Right lobe of liver (tissue), 6 donors: ENCODE results near the gene TMC8. TPM values are rescaled to one million over a fixed set of nuclear protein-coding genes. Genes with fewer than 3 reads are reported as not detected.

ENCODE experiments used
- ATAC-seq, 4 donors: fragments of 200-7000 bp; cut with Tn5 transposase; one replicate each; pipeline ENCODE4 v1.9.1; 2020; ENCODE audit warnings: mild to moderate bottlenecking in 4 of 4, moderate library complexity in 4 of 4
- DNase-seq, 3 donors: peaks; one replicate each; pipeline ENCODE4 v3.0.0-alpha.2; 2020
- H3K27ac ChIP-seq, 3 donors: fragments of 200-600 bp; one replicate each; pipeline ENCODE4 v1.8.0; 2022
- H3K27me3 ChIP-seq, 2 donors: fragments of 200-600 bp; one replicate each; pipeline ENCODE4 v1.8.0; 2022
- H3K36me3 ChIP-seq, 4 donors: fragments of 200-600 bp; sonication (generic) in 1 of 4; one replicate each; pipeline versions ENCODE4 v1.5.1 to v1.8.0; 2017 to 2022; ENCODE audit warnings: control low read depth in 1 of 4
- H3K4me1 ChIP-seq, 4 donors: fragments of 200-600 bp; sonication (generic) in 1 of 4; one replicate each; pipeline versions ENCODE4 v1.5.1 to v1.8.0; 2017 to 2022; ENCODE audit warnings: control low read depth in 1 of 4
- H3K4me3 ChIP-seq, 3 donors: fragments of 200-600 bp; one replicate each; pipeline ENCODE4 v1.8.0; 2022
- H3K9me3 ChIP-seq, 4 donors: fragments of 200-600 bp; sonication (generic) in 1 of 4; one replicate each; pipeline versions ENCODE4 v1.5.1 to v1.8.0; 2017 to 2022; ENCODE audit warnings: control low read depth in 1 of 4
- POLR2A ChIP-seq: fragments of 450-650 bp; IDR thresholded peaks from one replicate; pipeline ENCODE4 v1.6.1; 2017; ENCODE audit warnings: antibody characterized with exemption, mild to moderate bottlenecking
- WGBS: methylation state at CpG from one replicate; pipeline ENCODE4 v1.1.6; 2018; ENCODE audit warnings: low coverage, low lambda C conversion rate; ENCODE audit not compliant: insufficient coverage; ENCODE audit errors: missing lambda C conversion rate; 5-methylcytosine and 5-hydroxymethylcytosine counted together
- intact Hi-C, 2 donors: fragments of 100-400 bp; cut with DNase I; formaldehyde crosslinking; loops; one replicate each; pipeline versions ENCODE4 v1.11.2 to v1.14.1; 2022
- total RNA-seq, 6 experiments: library from RNA; depleted of rRNA in 2 of 6; stranded (reverse); fragments of >200 nt in 2 of 6; fragmentation: NEBNext Ultra II Directional in 3 of 6; extraction: Animal tissue kit (Norgen Biotek cat#: 25700) in 3 of 6; gene quantifications; one replicate each; pipeline versions ENCODE4 v1.1.0 to v1.2.4, GENCODE V29; 2016 to 2023
- TF ChIP-seq, protein P1 (sequence below), 4 donors: fragments of 200-600 bp in 3 of 4; fragments of 450-650 bp in 1 of 4; IDR thresholded peaks; one replicate each; pipeline versions ENCODE4 v1.5.1 to v1.8.0; 2016 to 2022; ENCODE audit warnings: antibody characterized with exemption in 4 of 4, mild to moderate bottlenecking in 2 of 4
- donor health status: DM: no; HTN: yes; CAD: no.
- donor health status: DM: no; HTN: no; CAD: no.
- donor health status: DM: no; HTN: no; CAD: no.
- donor health status: DM: no; HTN: yes; CAD: no.
- donor health status: DM: no; HTN: yes; CAD: no.

TMC8 gene
- total RNA-seq, 6 experiments from 2014 or later = 2.4 to 7.2 (median 4.8) TPM

DNA sequence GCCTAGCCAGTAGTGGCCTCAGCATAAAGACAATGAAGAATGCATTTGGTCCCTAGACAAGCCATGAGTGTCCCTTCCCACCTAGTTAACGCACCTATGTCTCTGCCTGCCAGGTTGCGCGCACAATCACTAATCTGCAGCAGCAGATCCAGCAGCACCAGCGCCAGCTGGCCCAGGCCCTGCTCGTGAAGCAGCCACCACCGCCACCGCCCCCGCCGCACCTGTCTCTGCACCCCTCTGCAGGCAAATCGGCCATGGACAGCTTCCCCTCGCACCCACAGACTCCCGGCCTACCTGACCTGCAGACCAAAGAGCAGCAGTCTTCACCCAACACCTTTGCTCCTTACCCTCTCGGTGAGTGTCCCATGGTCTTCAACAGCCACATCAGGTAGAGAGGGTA, 43.8 kb upstream of the TMC8 start:
- ATAC-seq (no peak), DNase-seq (no peak)
- WGBS = 90% methylated on average over 2 of the region's 13 CpGs
- Histone ChIP-seq H3K27ac (no peak overlapping the region), H3K27me3 (no peaks in the 10 kb centered on the region), H3K36me3 (peaks cover 0 to 34% (median 12%) of the 10 kb centered on the region in 4 donors), H3K4me1 (peaks cover 0 to 8% (median 0%) of the 10 kb centered on the region in 4 donors), H3K4me3 (no peak overlapping the region), H3K9me3 (no peaks in the 10 kb centered on the region)
- intact Hi-C loops = no loop called here
- no peak for TF ChIP-seq POLR2A
- TF ChIP-seq, protein P1, sequence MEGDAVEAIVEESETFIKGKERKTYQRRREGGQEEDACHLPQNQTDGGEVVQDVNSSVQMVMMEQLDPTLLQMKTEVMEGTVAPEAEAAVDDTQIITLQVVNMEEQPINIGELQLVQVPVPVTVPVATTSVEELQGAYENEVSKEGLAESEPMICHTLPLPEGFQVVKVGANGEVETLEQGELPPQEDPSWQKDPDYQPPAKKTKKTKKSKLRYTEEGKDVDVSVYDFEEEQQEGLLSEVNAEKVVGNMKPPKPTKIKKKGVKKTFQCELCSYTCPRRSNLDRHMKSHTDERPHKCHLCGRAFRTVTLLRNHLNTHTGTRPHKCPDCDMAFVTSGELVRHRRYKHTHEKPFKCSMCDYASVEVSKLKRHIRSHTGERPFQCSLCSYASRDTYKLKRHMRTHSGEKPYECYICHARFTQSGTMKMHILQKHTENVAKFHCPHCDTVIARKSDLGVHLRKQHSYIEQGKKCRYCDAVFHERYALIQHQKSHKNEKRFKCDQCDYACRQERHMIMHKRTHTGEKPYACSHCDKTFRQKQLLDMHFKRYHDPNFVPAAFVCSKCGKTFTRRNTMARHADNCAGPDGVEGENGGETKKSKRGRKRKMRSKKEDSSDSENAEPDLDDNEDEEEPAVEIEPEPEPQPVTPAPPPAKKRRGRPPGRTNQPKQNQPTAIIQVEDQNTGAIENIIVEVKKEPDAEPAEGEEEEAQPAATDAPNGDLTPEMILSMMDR (IDR thresholded peaks at IDR 0.05) = no peak

DNA sequence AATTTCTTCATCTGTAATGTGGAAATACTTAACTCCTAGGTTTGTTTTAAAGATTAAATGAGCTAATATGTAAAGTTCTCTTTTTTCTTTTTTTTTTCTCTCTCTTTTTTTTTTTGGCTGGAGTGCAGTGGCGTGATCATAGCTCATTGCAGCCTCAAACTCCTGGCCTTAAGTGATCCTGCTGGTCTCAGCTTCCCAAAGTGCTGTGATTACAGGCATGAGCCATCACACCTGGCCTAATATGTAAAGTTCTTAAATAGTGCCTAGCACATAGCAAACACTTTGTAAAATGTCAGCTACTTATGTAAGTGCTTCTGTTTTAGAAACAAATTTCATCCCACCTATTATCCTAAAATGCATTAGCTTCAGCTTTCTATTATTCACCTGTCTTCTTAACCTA, 42.0 kb upstream of the TMC8 start:
- no peak for TF ChIP-seq POLR2A
- TF ChIP-seq, protein P1 (IDR thresholded peaks at IDR 0.05) = no peak
- DNase-seq (no peak), ATAC-seq (no peak)
- intact Hi-C loops = no loop called here
- Histone ChIP-seq H3K36me3 (peaks cover 0 to 41% (median 14%) of the 10 kb centered on the region in 4 donors), H3K4me3 (no peak overlapping the region), H3K9me3 (no peaks in the 10 kb centered on the region), H3K27ac (no peak overlapping the region), H3K27me3 (no peaks in the 10 kb centered on the region), H3K4me1 (peaks cover 0 to 8% (median 0%) of the 10 kb centered on the region in 4 donors)
- 88% methylated on average over 1 of the region's 1 CpG for WGBS

DNA sequence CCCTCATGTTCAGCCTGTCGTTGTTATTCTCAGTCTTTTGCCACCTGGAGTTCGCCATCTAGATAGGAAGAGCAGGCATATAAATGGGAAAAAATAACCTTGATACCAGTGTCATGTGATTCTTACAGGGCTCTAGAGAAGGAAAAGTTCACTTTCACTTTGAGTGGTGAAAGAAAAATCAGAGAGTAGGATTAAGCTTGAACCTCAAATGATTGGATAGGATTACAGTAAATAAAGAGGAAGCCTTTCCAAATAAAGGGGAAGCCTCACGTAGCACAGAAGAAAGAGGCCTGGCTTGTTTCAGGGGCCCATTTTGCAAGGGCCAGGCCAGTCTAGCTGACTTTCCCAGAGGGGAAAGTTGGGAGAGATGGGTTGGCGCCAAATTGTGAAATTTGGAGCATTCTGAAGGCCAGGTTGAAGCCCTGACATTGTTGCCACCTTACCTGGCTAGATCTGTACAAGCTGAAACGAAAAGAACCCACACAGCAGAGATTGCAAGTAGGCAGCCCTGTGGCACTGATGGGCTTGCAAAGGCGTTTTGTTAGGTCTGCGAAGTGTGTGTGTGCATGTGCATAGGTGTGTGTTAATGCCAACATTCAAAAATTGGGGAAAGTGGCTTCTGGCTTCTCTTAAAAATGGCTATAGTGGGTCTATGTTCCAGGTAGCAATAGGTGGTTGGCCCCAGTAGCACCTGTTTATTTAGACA, 40.8 kb upstream of the TMC8 start:
- intact Hi-C loops = no loop called here
- Histone ChIP-seq H3K27me3 (no peaks in the 10 kb centered on the region), H3K4me1 (peaks cover 0 to 8% (median 0%) of the 10 kb centered on the region in 4 donors), H3K36me3 (peaks cover 0 to 52% (median 17%) of the 10 kb centered on the region in 4 donors), H3K9me3 (no peaks in the 10 kb centered on the region), H3K4me3 (no peak overlapping the region), H3K27ac (peak overlapping the region; percentile 15 to 33 (median 23))
- TF ChIP-seq, protein P1 (IDR thresholded peaks at IDR 0.05) = no peak
- no peak for TF ChIP-seq POLR2A
- ATAC-seq (peak; percentile 49 to 80 (median 70)), DNase-seq (peak in 1 of 3 donors; percentile 49)
- WGBS = 50% methylated on average over 5 of the region's 7 CpGs

- ATAC-seq (no peak), DNase-seq (peak in 1 of 3 donors; percentile 38)
- H3K36me3 ChIP-seq = peaks cover 0 to 60% (median 19%) of the 10 kb centered on the region in 4 donors
- no peaks in the 10 kb centered on the region for H3K9me3 ChIP-seq
- intact Hi-C loops = no loop called here
- no peaks in the 10 kb centered on the region for H3K27me3 ChIP-seq
- H3K4me3 ChIP-seq = no peak overlapping the region
- H3K27ac ChIP-seq = no peak overlapping the region
- no peak for TF ChIP-seq POLR2A
- TF ChIP-seq, protein P1 (IDR thresholded peaks at IDR 0.05) = no peak
- peaks cover 0 to 8% (median 0%) of the 10 kb centered on the region in 4 donors for H3K4me1 ChIP-seq
- 100% methylated on average over 1 of the region's 6 CpGs for WGBS
Measured at GRCh38 chr17:78092794-78093324, 37.7 kb upstream of the TMC8 start.
